Duodenal mucosa (tissue), 2 donors: Measurements from ENCODE around the gene MRPS27.

Experiments
- H3K27ac ChIP-seq: one replicate; pipeline ENCODE4 v1.7.0; 2013; ENCODE audit warnings: low read depth, low read length
- H3K27me3 ChIP-seq, 2 donors: one replicate each; pipeline ENCODE4 v1.7.0; 2013; ENCODE audit warnings: low read length in 2 of 2, control low read depth in 1 of 2; ENCODE audit not compliant: insufficient read depth in 2 of 2, control insufficient read depth in 1 of 2
- H3K36me3 ChIP-seq, 2 donors: one replicate each; pipeline ENCODE4 v1.7.0; 2013; ENCODE audit warnings: low read length in 2 of 2, control low read depth in 1 of 2; ENCODE audit not compliant: insufficient read depth in 2 of 2, control insufficient read depth in 1 of 2
- H3K4me1 ChIP-seq, 2 donors: one replicate each; pipeline ENCODE4 v1.7.0; 2013; ENCODE audit warnings: low read length in 2 of 2, control low read depth in 1 of 2; ENCODE audit not compliant: insufficient read depth in 2 of 2, control insufficient read depth in 1 of 2
- H3K4me3 ChIP-seq, 2 donors: one replicate each; pipeline ENCODE4 v1.7.0; 2013; ENCODE audit warnings: low read length in 2 of 2, low read depth in 1 of 2
- H3K9ac ChIP-seq, 2 donors: one replicate each; pipeline ENCODE4 v1.7.0; 2013; ENCODE audit warnings: low read length in 2 of 2, low read depth in 1 of 2
- H3K9me3 ChIP-seq, 2 donors: one replicate each; pipeline ENCODE4 v1.7.0; 2013; ENCODE audit warnings: low read length in 2 of 2, control low read depth in 1 of 2; ENCODE audit not compliant: control insufficient read depth in 1 of 2

MRPS27 gene

DNA sequence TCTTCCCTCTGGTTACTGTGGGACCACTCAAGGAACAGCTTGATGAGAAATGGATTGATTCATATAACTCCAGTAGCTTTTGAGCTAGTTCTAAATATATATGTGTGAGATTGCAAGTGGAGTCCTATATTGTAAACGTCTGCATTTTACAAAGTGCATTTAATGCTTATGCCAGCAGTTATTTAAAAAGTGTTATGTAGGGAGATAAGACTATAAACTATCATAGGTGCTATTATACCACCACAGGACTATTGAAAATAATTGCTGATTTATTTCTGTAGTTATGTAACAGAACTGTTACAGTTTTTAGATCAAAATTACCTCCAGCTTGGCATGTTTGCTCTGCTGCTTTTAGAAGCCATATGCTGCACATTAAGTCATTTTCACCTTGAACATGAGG is 36.3 kb upstream of the MRPS27 start:
- Histone ChIP-seq H3K4me3 (no peak overlapping the region), H3K4me1 (no peaks in the 10 kb centered on the region), H3K27ac (no peak overlapping the region), H3K9me3 (no peaks in the 10 kb centered on the region), H3K27me3 (no peaks in the 10 kb centered on the region), H3K9ac (no peak overlapping the region), H3K36me3 (peaks cover 14 to 22% of the 10 kb centered on the region in 2 donors)

DNA sequence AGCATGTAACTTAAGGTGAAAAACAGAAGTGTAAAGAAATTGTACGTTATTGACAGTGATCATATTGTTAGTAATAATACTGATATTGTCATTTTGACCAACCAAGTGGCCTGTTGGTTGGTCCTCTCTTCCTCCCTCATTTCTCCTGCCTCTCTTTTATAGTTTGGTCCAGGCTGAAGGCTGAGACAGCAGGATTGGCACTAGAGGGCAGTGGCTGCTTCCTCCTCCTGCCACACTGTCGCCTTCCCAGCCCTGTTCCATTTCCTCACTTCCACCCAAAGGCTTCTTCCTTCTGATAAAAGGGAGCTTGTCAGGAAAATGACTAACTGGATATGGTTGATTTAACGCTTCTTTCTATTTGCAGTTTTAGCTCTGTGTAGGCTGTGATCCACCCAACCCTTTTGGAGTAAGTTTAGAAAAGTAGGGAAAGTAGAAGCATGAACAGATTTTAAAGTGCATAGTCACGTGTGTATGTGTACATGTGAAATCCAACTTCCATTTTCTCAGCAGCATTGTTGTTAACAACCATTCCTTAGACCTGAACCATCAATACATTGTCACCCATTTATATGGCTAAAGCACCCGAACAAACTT is 35.8 kb upstream of the MRPS27 start:
- no peaks in the 10 kb centered on the region for H3K9me3 ChIP-seq
- H3K27ac ChIP-seq: no peak overlapping the region
- no peaks in the 10 kb centered on the region for H3K4me1 ChIP-seq
- peaks cover 10 to 20% of the 10 kb centered on the region in 2 donors for H3K36me3 ChIP-seq
- H3K9ac ChIP-seq: no peak overlapping the region
- H3K27me3 ChIP-seq: no peaks in the 10 kb centered on the region
- H3K4me3 ChIP-seq: no peak overlapping the region

DNA sequence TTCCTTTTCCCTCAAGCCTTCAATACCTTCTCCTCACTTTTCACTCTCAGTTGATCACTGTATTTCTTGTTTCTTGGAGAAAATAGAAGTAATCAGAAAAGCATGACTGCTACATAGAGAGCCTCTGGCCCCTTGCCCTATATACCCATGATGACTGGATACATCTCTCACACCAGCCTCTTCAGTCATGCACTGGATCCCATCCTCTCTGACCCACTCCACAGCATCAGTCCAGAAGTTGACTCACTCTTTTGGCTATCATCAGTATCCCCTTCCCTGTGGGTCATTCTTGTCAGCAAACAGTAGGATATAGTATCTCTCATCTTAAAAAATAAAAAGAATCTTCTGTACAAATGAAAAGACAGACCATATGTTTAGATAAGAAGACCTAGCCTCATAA is 33.0 kb upstream of the MRPS27 start:
- Histone ChIP-seq H3K4me1 (no peaks in the 10 kb centered on the region), H3K27me3 (no peaks in the 10 kb centered on the region), H3K9me3 (no peaks in the 10 kb centered on the region), H3K4me3 (no peak overlapping the region), H3K36me3 (peaks cover 0 to 5% of the 10 kb centered on the region in 2 donors), H3K27ac (no peak overlapping the region), H3K9ac (no peak overlapping the region)

DNA sequence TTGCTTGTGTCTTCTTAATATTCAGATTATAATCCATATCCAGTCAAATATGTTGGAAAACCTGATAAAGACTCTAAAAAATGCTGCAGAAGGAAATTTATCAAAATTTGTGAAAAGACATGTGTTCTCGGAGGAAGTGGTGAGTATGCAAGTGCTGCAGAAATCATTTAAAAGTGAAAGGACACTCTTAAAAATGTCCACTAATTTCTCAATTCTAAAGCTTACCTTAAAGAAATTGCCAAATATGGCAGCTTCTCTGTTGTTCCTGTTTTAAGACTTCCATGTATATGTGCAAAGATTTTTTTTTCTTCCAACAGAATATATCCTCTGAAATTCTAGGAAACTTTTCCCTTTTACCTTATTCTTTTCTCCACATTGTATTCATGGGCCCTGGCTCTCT is 32.6 kb upstream of the MRPS27 start:
- no peaks in the 10 kb centered on the region for H3K9me3 ChIP-seq
- H3K27me3 ChIP-seq: no peaks in the 10 kb centered on the region
- no peaks in the 10 kb centered on the region for H3K4me1 ChIP-seq
- peaks cover 0 to 4% of the 10 kb centered on the region in 2 donors for H3K36me3 ChIP-seq
- no peak overlapping the region for H3K27ac ChIP-seq
- H3K4me3 ChIP-seq: no peak overlapping the region
- H3K9ac ChIP-seq: no peak overlapping the region

DNA sequence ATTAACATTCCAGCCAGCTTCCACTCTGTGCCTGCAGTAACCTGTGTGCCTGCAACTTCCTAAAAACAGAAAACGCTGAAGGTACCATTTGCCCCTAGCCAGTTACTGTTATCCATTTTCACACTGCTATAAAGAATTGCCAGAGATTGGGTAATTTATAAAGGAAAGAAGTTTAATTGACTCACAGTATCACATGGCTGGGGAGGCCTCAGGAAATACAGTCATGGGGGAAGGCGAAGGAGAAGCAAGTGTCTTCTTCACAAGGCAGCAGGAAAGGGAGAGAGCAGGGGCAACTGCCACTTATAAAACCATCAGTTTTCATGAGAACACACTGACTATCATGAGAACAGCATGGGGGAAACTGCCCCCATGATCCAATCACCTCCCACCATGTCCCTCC is 31.3 kb upstream of the MRPS27 start:
- H3K9ac ChIP-seq: no peak overlapping the region
- no peak overlapping the region for H3K27ac ChIP-seq
- H3K27me3 ChIP-seq: no peaks in the 10 kb centered on the region
- peaks cover 3 to 6% of the 10 kb centered on the region in 2 donors for H3K36me3 ChIP-seq
- H3K4me3 ChIP-seq: no peak overlapping the region
- no peaks in the 10 kb centered on the region for H3K9me3 ChIP-seq
- no peaks in the 10 kb centered on the region for H3K4me1 ChIP-seq

DNA sequence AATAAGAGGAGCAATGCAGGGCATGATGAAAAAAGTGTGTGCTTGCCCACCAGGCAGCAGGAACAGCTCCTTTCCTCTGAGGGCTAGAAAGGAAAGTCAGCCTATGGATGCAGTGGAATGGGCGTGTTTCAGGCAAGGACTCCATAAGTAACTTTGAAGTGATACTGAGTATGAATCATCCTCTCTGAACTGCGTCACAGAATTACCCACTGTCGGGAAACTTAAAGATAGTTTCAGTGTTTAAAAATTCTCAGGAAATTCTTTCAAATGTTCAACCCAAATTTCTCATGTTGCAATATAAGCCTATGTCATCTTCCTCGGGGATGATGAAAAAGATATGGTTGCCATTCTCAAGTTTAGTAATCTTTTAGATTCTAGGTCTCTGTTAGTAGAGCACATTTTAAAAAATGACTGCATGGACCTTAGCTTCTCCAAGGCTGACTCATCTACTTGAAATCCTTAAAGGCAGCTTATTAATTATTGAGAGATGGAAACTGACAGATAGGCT is 27.8 kb upstream of the MRPS27 start:
- Histone ChIP-seq H3K27me3 (no peaks in the 10 kb centered on the region), H3K36me3 (peaks cover 11 to 15% of the 10 kb centered on the region in 2 donors), H3K27ac (no peak overlapping the region), H3K4me1 (no peaks in the 10 kb centered on the region), H3K4me3 (no peak overlapping the region), H3K9me3 (no peaks in the 10 kb centered on the region), H3K9ac (no peak overlapping the region)

DNA sequence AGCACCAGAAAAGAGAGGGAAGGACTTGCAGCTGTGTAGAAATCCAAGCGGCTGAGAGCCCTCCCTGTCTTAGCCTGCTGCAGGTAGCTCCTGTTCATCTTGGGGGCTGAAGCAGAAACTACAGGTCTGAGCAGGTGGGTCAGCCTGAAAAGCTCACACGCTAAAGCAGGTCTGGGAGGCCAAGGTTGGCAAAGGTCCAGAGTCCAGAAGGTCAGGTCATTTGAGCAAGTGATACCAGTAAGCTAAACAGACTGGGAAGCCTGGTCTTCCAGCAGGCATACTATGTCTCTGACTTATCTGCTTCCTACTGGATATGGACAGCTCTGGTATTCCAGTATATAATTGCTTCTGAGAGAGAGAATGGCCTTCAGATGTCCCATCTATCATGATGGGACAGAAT is 26.4 kb upstream of the MRPS27 start:
- no peaks in the 10 kb centered on the region for H3K9me3 ChIP-seq
- H3K27me3 ChIP-seq: no peaks in the 10 kb centered on the region
- no peak overlapping the region for H3K4me3 ChIP-seq
- H3K4me1 ChIP-seq: no peaks in the 10 kb centered on the region
- no peak overlapping the region for H3K9ac ChIP-seq
- H3K27ac ChIP-seq: no peak overlapping the region
- H3K36me3 ChIP-seq: peaks cover 11 to 20% of the 10 kb centered on the region in 2 donors

DNA sequence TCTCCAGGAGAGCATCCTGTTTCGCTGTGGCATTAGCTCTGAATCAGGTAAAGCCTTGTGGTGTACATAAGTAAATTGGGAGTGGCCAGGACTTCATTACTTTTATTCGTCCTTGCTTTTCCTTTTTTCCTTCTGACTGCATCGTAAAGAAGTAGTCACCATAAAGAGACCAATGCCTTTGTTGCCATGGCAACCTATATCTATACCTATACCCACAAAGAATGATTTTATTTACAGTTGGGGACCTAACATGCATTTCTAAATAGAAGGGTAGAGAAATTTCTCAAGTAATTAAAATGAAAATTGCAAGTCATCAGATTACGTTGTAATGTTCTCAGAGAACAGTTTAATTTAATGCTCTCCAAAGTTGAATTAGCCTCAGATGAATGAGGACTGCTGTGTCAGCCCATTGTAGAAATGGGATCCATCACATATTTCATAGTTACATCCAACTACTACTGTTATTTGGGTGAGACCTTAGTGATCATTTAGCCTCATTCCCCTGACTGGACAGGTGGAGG is 18.7 kb upstream of the MRPS27 start:
- H3K36me3 ChIP-seq: peaks cover 14 to 33% of the 10 kb centered on the region in 2 donors

DNA sequence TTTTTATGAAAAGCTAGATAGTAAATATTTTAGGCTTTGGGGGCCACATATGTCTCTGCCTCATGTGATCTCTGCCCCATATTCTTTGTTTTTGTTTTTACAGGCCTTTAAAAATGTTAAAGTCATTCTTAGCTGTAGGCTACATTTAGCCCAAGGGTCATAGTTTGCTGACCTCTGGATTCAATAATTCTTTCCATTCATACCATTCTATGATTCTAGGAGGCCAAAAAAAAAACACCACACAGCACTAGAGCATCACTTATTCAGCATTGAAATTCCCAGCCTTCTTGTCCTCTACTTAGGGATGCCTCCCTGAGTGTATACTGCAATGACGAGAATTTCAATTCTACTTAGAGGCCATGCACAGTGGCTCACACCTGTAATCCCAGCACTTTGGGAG is 17.1 kb upstream of the MRPS27 start:
- Histone ChIP-seq H3K4me3 (no peak overlapping the region), H3K27ac (no peak overlapping the region), H3K36me3 (peaks cover 9 to 25% of the 10 kb centered on the region in 2 donors), H3K9me3 (no peaks in the 10 kb centered on the region), H3K4me1 (no peaks in the 10 kb centered on the region), H3K27me3 (no peaks in the 10 kb centered on the region), H3K9ac (no peak overlapping the region)

More for the DNA sequence above, 18.7 kb upstream of the MRPS27 start:
- no peak overlapping the region for H3K4me3 ChIP-seq
- H3K9ac ChIP-seq: no peak overlapping the region
- H3K9me3 ChIP-seq: no peaks in the 10 kb centered on the region
- no peaks in the 10 kb centered on the region for H3K27me3 ChIP-seq
- no peaks in the 10 kb centered on the region for H3K4me1 ChIP-seq
- no peak overlapping the region for H3K27ac ChIP-seq

DNA sequence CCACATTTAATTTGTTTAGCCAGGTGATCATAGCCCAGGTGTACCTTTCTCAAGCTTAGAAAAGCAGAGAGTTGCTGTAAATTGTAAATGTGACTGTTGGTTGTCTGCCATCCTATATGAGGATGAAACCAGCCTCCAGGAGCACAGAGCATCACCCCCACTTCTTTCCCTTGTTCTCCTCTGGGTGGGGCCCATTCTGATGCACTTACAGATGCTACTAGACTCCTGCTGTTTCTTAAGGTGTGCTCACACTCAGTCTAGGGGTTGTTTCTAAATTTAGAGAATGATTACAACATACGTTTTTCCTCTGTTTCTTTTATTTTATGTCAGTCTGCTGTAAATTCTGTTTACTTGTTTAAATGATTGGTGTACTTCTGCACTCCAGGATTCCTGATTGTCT is 10.7 kb upstream of the MRPS27 start:
- no peak overlapping the region for H3K9ac ChIP-seq
- no peaks in the 10 kb centered on the region for H3K27me3 ChIP-seq
- H3K27ac ChIP-seq: no peak overlapping the region
- peaks cover 9 to 39% of the 10 kb centered on the region in 2 donors for H3K36me3 ChIP-seq
- no peaks in the 10 kb centered on the region for H3K4me1 ChIP-seq
- no peaks in the 10 kb centered on the region for H3K9me3 ChIP-seq
- no peak overlapping the region for H3K4me3 ChIP-seq
